Gastroesophageal sphincter (tissue), 3 donors: Measurements from ENCODE around the gene SLC25A52.

Experiments used
- CTCF ChIP-seq, 4 experiments: fragments of 200-600 bp in 2 of 4; fragments of 450-650 bp in 2 of 4; sonication (generic) in 1 of 4; IDR thresholded peaks; one replicate each; pipeline ENCODE4 v1.5.1; 2017 to 2019; ENCODE audit warnings: antibody characterized with exemption in 4 of 4, mild to moderate bottlenecking in 2 of 4, moderate library complexity in 2 of 4
- EP300 ChIP-seq: sonication (generic); formaldehyde crosslinking; IDR thresholded peaks from one replicate; pipeline ENCODE4 v1.6.1; 2017; ENCODE audit warnings: antibody characterized with exemption, mild to moderate bottlenecking
- POLR2A ChIP-seq, 2 donors: fragments of 450-650 bp; IDR thresholded peaks; one replicate each; pipeline ENCODE4 v1.6.1; 2017; ENCODE audit warnings: antibody characterized with exemption in 2 of 2, mild to moderate bottlenecking in 2 of 2, moderate library complexity in 1 of 2

- TF ChIP-seq CTCF (IDR thresholded peaks at IDR 0.05): no peak
- no peak for TF ChIP-seq EP300
- TF ChIP-seq POLR2A (IDR thresholded peaks at IDR 0.05): no peak
Observed at GRCh38 chr18:31746396-31746795, 14.3 kb downstream of the SLC25A52 start.
